GM19351 (cell line): ENCODE measurements around the gene FOXJ1.

Experiments
- ATAC-seq: cut with Tn5 transposase; IDR thresholded peaks from one replicate; pipeline ENCODE4 v1.9.1; 2021; ENCODE audit warnings: mild to moderate bottlenecking, moderate library complexity; ENCODE audit not compliant: unreplicated experiment

The FOXJ1 gene

DNA sequence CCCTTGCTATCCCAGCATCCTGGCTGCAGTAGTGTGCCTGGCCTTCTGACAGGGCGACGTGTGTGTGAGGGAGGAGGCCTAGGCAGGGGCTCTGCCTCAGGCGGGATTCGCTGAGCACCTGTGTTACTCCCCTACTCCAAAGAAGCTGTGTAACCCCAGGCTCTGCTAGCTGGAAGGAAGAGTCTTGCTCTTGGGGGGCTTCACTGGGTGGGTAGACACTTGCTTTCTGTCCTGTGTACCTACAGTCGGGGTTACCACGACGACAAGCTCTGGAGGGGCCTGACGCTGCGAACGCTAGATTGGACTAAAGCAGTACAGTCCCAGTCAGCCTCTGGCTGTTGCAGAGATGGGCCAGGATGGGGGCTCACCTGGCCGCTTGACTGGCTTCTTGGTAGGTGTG lies 47.0 kb downstream of the FOXJ1 start:
- ATAC-seq, result no peak

DNA sequence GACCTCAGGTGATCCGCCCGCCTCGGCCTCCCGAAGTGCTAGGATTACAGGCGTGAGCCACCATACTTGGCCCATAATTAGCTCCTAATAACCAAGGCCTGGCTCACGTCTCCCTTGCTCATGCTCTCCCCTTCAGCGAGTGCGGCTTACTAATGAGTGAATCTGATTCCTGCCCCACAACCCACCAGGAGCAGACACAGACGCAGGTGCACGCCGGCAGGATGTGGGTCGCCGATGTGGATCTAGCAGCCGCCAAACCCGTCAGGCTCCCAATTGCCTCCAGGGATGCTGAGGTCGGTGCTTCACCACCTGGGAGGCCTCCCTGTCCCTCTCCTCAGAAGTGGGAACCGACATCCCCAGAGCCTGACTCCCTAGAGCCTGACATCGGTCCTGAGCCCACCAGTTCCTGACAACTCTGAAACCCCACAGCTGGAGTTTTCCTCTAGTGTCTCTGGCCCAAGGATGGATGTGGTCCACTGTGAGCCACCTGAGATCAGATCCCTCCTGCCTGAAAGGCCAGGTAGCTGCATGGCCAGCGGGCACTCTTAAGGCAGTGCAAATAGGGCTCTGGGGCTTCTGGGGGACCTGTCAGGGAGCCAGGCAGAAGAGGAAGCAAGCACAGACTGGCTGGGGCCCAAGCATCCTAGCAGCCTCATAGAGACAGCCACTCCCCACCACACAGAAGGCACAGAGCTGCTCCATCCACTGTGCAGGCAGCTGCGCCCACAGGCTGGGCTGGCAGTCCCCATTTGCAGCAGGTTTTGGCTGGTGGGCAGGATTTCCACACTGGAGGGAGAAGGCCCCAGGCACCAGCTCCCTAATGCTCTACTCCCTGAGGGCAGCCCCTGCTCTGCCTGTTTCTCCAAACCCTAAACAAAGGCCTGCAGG lies 48.3 kb downstream of the FOXJ1 start:
- no peak for ATAC-seq

DNA sequence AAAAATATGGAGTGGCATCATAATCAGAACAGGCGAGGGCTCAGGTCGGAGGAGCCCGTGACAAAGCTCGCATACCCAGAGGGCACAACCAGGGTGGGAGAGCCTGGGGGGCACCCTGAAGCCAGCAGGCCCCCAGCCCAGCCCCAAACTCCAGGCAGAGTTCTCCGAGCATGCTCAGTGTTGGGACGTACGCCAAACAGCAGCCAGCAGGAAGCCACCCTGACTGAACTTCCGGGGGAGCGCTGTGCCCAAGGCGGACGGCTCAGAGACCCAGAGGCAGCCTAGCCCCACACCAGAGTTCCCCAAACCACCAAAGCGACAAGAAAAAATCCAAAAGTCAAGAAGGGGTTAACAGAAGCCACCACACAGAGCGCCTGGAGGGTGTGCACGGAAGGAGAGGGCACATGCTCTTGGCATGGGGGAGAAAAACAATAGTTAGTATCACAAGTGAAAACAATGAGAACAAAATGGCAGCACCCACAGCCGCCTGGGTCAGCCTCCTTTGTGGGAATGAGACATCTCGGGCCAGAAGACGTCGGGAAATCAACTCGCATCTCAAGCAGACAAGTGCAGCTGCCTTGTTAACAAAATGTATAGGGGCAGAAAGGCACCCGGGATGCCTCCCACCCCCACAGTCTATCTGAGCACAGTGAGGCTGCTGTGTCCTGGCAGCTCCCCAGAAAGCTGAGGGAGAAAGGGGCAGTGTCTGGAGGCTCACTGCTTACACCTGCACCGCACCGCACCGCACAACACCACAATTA lies 49.3 kb downstream of the FOXJ1 start:
- ATAC-seq, result no peak

DNA sequence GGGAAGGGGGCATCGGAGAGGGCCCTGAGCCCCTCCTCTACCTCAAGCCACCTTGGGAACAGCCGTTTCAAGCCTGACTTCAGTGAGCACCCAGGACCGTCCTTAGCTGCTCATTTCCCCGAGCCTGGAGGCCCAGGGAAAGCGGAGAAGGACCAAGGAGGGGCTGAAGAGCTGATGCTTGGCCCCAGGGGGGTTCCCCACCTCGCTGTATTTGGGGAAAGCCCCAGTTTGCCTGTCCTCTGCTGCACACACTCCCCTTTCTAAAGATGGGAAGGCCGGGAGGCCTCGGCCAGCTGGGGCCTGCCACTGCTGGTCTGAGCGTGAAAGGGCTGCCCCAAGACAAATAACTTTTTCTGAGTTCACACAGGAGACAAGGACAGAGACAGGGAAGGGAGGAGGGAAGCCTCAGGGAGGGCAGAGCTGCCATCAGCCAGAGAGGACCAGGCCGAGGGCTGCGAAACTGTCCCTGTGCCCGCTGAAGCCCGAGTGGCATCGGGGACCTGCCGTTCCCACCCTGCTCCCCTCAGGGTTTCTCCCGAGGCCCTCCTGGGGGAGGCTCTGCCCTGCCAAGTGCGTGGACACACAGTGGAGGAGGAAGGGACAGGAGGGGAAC lies 50.4 kb downstream of the FOXJ1 start:
- no peak for ATAC-seq

DNA sequence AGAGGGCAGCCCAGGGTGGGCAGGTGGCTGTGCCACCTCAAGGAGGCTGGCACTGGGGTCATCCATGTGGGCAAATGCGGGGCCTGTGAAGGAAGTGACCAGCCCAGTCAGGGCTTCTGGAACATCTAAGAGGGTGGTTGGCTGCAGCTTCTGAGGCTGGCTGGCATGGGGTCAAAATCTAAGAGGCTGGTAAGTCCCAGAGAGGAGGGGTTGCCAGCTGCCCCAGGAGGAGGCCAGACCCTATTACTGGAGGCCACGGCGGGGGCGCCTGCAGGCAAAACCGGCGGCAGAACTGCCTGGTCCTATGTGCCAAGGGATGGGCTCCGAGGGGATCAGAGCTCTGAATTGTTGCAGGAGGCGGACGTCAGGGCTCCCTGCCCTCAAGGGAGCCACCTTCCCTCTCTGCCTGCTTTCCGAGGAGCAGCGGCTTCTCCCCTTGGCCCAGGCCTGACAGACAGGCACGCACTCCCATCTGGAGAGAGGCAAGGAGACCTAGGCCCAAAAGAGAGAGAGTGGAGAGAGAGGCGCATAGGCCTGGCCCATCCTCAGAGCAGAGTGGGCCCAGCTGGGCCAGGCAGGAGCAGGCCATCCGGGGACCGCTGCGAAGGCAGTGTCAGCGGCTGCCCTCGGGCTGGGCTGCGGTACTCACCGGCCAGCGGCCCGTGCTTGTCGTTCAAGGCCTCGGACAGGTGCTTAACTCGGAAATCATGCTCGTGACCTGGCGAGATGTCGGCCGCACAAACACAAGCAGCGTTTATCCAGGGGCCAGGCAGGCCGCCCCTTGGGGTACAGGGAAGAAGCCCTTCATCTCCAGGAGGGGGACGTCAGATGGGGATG lies 51.1 kb downstream of the FOXJ1 start:
- ATAC-seq, result no peak

DNA sequence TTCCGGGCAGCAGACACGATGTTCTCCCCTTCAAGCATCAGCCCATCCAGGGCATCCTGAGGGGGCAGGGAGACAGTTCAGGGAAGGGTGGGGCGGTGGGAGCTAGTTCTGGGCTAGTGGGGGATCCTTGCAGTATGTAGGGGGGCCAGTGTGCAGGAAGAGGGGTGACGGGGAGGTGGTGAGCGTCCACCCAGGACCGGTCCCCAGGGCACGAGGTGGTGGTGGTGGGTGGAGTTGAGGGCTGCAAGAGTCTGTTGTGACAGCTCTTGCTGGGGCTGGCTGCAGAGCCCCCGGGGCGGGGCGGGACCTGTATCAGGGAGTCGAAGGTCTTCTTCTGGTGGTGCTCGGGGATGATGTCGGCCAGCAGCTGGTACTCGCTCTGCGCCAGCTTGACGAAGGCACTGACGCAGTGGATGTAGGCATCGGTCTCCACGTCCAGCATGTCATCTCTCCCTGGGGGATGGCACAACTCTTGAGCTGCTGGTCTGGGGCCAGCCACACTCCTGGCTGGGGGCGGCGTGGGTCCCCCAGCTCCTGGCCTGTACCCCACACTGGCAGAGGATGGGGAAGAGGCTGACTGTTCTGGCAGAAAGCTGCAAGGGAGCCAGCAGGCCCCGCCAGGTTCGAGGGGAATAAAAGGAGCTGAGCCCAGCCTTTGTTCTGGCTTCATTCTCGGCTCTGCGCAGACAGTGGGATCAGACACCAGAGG lies 52.0 kb downstream of the FOXJ1 start:
- ATAC-seq, result no peak

DNA sequence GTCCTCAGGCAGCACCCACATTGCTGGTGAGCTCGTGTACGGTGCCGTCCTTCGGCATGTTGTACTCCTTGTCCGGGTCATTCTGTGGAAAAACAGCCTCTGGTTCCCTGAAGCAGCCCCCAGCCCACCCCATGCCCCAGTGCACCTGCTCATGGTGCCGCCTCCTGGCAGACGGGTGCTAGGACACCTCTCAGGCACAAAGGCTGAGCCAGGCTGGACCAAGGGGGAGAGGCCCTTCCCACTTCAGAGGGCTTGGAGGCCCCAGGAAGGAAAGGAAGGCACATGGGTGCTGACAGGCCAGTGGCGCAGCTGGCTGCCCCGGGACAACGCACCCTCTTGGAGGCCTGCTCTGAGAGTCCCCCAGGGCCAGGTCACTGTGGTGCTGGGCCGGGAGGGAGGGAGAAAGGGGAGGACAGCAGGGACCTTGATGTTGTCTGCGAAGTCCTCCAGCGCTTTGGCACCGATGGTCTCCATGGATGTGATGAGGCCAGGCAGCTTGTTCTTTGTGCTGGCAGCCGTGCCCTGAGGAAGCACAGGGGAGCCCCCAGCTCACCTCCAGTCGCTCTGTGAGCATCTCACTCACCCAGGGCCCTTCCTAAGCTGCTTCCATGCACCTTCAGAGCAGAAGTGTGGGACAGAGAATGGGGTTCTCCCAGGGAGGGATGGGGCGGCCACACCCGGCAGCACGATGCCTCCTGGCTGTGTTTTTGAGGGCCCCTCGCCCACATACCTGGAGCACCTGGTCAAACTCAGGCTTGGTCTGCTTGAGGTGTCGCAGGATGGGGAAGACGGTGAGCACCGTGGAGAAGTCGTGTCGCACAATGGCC lies 52.8 kb downstream of the FOXJ1 start:
- no peak for ATAC-seq

DNA sequence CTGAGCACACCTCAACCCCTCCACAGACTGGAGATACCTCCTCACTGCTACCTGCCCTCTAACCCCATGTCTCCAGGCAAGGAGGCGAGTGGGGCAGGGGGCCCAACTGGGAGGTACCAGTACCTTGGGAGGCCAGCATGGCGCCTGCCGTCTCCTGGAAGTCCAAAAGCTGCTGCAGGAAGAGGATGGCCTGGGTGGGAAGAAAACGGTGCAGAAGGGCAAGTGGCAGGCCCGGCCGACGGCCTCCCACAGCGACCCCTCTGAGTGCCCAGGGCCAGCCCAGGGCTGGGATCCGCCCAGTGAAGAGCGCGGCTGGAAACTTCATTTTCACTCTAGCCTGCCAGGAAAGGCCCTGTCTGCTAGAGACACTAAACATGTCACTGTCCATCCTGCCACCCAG lies 53.5 kb downstream of the FOXJ1 start:
- no peak for ATAC-seq

DNA sequence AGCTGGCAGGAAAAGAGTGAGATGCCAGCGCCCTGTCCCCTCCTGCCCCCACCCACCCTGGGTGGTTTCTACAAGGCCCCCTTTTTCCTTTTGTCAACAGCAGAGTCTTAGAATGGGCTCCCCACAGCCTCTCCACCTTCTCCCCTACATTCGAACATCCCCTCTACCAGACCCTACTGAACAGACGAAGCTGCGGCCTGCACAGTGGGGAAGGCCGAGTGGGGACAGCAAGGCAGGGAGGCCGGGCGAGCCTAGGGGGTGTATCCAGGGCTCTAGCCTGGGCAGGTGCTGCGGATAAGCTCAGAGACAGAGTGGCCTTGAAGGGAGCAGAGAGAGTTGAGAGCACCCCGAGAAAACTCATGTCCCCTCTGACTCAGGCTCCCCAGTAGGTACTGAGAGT lies 54.7 kb downstream of the FOXJ1 start:
- no peak for ATAC-seq
